HG03280 (cell line): ENCODE measurements around the gene GBGT1.

Experiments used
- ATAC-seq: cut with Tn5 transposase; IDR thresholded peaks from one replicate; pipeline ENCODE4 v1.9.1; 2021; ENCODE audit warnings: mild to moderate bottlenecking, moderate library complexity; ENCODE audit not compliant: unreplicated experiment

Gene GBGT1

GRCh38 chr9:133144904-133145851 lies 18.5 kb downstream of the GBGT1 start:
- no peak for ATAC-seq

GRCh38 chr9:133144142-133144903 lies 19.4 kb downstream of the GBGT1 start:
- ATAC-seq: peak; percentile 42

GRCh38 chr9:133143639-133144141 lies 20.0 kb downstream of the GBGT1 start:
- no peak for ATAC-seq

GRCh38 chr9:133142684-133143622 lies 20.8 kb downstream of the GBGT1 start:
- ATAC-seq: no peak

GRCh38 chr9:133141833-133142595 lies 21.7 kb downstream of the GBGT1 start:
- no peak for ATAC-seq

DNA sequence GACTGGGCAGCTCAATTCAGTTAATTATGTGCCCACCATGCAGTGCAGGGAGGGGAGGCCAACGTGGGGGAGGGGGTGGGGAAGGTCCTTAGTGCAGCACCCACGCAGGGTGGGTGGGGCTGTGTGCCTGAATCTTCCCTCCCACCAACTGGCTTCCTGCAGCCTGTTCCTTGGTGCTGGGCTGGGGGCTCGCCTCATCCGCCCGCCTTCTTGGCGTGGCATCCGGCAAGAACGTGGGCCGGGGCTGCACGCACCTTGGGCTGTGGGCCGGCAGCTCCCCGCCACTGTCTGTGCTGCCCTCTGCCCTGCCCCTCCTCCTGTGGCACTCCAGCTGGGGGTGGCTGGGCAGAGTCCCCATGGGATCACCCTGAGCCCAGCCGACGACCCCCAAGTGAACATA lies 23.1 kb downstream of the GBGT1 start:
- ATAC-seq: no peak

GRCh38 chr9:133140174-133140505 lies 23.6 kb downstream of the GBGT1 start:
- no peak for ATAC-seq

DNA sequence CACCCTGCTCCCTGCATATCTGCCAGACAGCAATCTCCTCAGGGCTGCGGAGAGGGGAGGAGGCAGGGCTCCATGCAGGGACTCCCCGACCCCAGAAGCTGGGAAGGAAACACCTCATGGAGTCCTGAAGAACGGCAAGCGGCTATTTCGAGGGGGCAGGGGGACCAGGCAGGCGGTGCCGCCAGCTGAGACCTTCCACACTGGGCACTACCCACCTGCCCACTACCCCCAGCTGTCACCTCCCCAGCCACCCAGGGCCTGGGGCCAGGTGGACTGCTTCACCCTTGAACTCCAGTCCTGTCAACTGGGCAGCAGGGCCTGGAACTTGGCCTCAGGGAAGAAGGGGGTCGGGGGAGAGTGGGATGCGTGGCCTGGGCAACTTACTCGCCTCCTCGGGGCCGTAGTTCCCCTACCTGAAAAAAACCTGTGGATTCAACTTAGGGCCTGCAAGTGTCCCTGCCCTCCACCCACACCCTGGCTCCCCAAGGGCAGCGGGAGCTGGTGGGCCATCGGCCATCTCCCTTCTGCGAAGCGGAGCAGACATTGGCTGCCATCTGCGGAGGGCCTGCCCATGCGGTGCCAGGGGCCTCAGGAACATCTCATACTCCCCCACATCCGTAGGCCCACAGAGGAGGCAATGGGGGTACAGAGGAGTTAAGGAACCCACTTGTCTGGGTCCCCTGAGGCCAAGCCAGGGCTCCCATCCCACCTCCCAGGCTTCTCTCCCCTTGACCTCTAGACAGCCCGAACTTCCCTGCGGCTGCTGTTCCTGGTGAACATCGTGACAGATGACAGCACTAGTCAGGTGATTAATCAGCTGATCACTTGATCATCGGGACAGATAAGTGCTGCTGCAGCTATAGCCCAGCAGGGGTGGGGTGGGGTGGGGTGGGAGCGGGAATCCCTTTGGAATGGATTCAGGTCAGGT lies 24.2 kb downstream of the GBGT1 start:
- no peak for ATAC-seq

DNA sequence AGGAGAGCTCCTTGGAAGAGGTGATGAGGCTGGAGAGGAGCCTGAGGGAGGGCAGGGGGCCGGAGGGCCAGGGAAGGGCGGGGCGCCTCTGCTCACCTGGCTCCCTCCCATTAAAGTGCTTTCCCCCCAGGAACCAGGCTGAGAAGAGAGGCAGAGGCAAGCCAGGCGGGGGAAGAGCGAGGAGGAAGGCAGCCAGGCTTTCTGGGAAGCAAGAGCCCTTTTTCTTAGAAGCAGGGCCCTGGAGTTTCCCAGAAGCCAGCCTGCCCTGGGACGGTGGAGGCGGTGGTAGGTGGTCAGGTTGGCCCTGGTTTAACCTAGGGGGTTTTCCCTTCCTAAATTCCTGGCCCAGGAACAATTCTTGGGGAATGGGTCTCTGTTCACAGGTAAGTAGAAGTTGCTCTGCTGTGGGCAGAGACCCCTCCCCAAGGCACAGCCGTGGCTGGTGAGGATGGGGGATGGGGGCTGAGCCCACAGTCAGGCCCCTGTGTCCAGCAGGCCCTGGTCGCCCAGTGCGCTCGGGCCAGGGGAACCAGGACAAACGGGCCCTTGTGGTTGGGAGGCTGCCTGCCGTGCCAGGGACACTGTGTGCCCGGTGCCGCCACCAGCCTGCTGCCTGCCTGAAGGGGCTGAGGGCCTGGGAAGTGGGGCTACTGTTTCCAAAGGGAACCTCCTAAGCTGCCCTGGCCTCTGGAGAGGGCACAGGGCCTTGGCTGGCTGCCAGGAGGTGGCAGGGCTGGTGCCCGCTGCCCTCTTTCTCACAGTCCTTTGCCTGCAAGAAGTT lies 26.1 kb downstream of the GBGT1 start:
- no peak for ATAC-seq

- no peak for ATAC-seq
Observed at GRCh38 chr9:133135146-133135745, 28.5 kb downstream of the GBGT1 start.

- no peak for ATAC-seq
Observed at GRCh38 chr9:133134388-133135145, 29.1 kb downstream of the GBGT1 start.

- peak; percentile 80 for ATAC-seq
Observed at GRCh38 chr9:133133681-133134387, 29.9 kb downstream of the GBGT1 start.

- ATAC-seq: no peak
Observed at GRCh38 chr9:133132174-133132573, 31.5 kb downstream of the GBGT1 start.

DNA sequence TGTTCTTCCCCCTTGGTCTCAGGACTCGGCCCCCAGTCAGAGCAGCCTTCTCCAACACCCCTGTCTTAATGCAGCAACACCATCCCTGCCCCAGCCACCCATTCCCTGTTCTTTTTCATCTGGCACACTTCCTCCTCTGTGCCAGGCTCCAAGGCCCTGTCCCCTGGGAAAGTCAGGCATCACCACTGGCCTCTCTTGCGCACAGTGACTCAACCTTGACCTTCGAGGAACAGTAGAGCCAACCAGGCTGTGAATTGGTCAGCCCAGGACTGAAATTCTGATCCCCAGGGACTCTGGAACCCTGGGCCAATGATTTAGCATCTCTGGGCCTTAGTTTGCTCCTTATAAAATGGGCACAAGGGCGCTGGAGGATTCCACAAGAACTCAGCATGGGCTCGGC lies 32.2 kb downstream of the GBGT1 start:
- no peak for ATAC-seq

DNA sequence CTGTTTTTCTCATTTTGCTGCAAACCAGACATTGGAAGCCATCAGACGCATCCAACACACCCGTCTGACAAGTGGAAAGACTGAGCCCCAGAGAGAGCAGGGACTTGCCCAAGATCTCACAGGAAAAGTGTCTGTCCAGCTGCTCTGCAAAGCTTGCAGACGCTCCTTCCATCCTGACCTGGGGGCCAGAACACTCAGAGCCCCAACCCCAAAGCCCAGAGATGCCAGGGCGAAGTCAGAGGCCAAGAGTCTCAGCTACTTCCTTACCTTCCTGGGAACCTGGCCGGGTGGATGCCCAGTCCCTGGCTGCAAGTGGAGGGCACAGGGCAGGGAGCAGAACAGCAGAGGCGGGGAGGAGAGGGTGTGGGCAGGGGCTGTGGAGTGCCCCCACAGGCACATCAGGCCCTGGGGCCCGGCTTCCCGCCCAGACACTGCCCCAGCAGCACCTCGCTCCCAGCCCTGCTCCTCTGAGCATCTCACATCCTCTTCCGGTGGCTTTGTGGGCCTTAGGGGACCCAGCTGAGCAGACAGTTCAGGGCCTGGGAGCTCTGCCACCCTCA lies 32.9 kb downstream of the GBGT1 start:
- no peak for ATAC-seq
